Astrocyte (in vitro differentiated cells and primary cell): ENCODE measurements around the gene KDM6B. TPM values are rescaled to one million over a fixed set of nuclear protein-coding genes. Genes with fewer than 3 reads are reported as not detected.

Source experiments
- DNase-seq: peaks from one replicate; pipeline ENCODE4 v3.0.0-alpha.2; 2010; ENCODE audit warnings: low read depth
- FAIRE-seq: peaks from 2 replicates; lab custom pipeline; 2011; peaks lifted over from hg19 to GRCh38; lab: Jason Lieb, UNC
- H2AFZ ChIP-seq: 2 replicates; pipeline ENCODE4 v1.6.0; 2012; ENCODE audit warnings: low read depth, low read length, inconsistent platforms
- H3K27ac ChIP-seq: 2 replicates; pipeline ENCODE4 v1.5.1; 2011; ENCODE audit warnings: low read depth, low read length, inconsistent platforms
- H3K27me3 ChIP-seq: 2 replicates; pipeline ENCODE4 v1.6.0; 2011; ENCODE audit warnings: low read length, inconsistent platforms; ENCODE audit not compliant: insufficient read depth
- H3K36me3 ChIP-seq: 2 replicates; pipeline ENCODE4 v1.5.1; 2011; ENCODE audit warnings: low read length, inconsistent platforms; ENCODE audit not compliant: insufficient read depth
- H3K4me1 ChIP-seq: 2 replicates; pipeline ENCODE4 v1.5.1; 2011; ENCODE audit warnings: low read length, inconsistent platforms; ENCODE audit not compliant: insufficient read depth
- H3K4me2 ChIP-seq: 2 replicates; pipeline ENCODE4 v1.6.0; 2012; ENCODE audit warnings: low read length, inconsistent platforms
- H3K4me3 ChIP-seq: 2 replicates; pipeline ENCODE4 v1.5.1; 2011; ENCODE audit warnings: low read depth, mild to moderate bottlenecking, low read length, inconsistent platforms; ENCODE audit not compliant: insufficient read depth
- H3K79me2 ChIP-seq: 2 replicates; pipeline ENCODE4 v1.6.0; 2012; ENCODE audit warnings: mild to moderate bottlenecking, low read length, inconsistent platforms; ENCODE audit not compliant: insufficient read depth
- H3K9ac ChIP-seq: 2 replicates; pipeline ENCODE4 v1.6.0; 2012; ENCODE audit warnings: mild to moderate bottlenecking, low read length, inconsistent platforms
- H3K9me3 ChIP-seq: 2 replicates; pipeline ENCODE4 v1.5.1; 2012; ENCODE audit warnings: low read depth, mild to moderate bottlenecking, low read length, inconsistent platforms; ENCODE audit not compliant: insufficient read depth
- H4K20me1 ChIP-seq: 2 replicates; pipeline ENCODE4 v1.6.0; 2012; ENCODE audit warnings: low read length, inconsistent platforms; ENCODE audit not compliant: insufficient read depth
- H3K27ac Mint-ChIP-seq: one replicate; pipeline ENCODE4 v1.8.0; 2021; ENCODE audit warnings: mild to moderate bottlenecking, mixed read lengths; ENCODE audit not compliant: unreplicated experiment
- H3K27me3 Mint-ChIP-seq: one replicate; pipeline ENCODE4 v1.8.0; 2021; ENCODE audit warnings: low read depth, mixed read lengths; ENCODE audit not compliant: unreplicated experiment
- H3K36me3 Mint-ChIP-seq: one replicate; pipeline ENCODE4 v1.8.0; 2021; ENCODE audit warnings: low read depth, mixed read lengths; ENCODE audit not compliant: unreplicated experiment
- H3K4me1 Mint-ChIP-seq: one replicate; pipeline ENCODE4 v1.8.0; 2021; ENCODE audit warnings: low read depth, mixed read lengths; ENCODE audit not compliant: unreplicated experiment
- H3K4me3 Mint-ChIP-seq: one replicate; pipeline ENCODE4 v1.8.0; 2021; ENCODE audit warnings: mild to moderate bottlenecking, moderate library complexity, mixed read lengths; ENCODE audit not compliant: unreplicated experiment
- H3K9me3 Mint-ChIP-seq: one replicate; pipeline ENCODE4 v1.8.0; 2021; ENCODE audit warnings: mild to moderate bottlenecking, mixed read lengths; ENCODE audit not compliant: unreplicated experiment
- CTCF ChIP-seq: IDR thresholded peaks from 2 replicates; pipeline ENCODE4 v1.5.1; 2011; ENCODE audit warnings: low read depth, mild to moderate bottlenecking, inconsistent platforms, low read length, moderate library complexity; ENCODE audit not compliant: insufficient read depth
- EZH2 ChIP-seq: IDR thresholded peaks from 2 replicates; pipeline ENCODE4 v1.6.1; 2012; ENCODE audit warnings: mild to moderate bottlenecking, low read length, inconsistent platforms; ENCODE audit not compliant: insufficient read depth
- total RNA-seq: library from RNA; stranded (reverse); gene quantifications from 2 replicates; pipeline ENCODE4 v1.2.1, GENCODE V29; 2021

KDM6B gene
- total RNA-seq, 1 donor from 2014 or later = 50.4 TPM

DNA sequence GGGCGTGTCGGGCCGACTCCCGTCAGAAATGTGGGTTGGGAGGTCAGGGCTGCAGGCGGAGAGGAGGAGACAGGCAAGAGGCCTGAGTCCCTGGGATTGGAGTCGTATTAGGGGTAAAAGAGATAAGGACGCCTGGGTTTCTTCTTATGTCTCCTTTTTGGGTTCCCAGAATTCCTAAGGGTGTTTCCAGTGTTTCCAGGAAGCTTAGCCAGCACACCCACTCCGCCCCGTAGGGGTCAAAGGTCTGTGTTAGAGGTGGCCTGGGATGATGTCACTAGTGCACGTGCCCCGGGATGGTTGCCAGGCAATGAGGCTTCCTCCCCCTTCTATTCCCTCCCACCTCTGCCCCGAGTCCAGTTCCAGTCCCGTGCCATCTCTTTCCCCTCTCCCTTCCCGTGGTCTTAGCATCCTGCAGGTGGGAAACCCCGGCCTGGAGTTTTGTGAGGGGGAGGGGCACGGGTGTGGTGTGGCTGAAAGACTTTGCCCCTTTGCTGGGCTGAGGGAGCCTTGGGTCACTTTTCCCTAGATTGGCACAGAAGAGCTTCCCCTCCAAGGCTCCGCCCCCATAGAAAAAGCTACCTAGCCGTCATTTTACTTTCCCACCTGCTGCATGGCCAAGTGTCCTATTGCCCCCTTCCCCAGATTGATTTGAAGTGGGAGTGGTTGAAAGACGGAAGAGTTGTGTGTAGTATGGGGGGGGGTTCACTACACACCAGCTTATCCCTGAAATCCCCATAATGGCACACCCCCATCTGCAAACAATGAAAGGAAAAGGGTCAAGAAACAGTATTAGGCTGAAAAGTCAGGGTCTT lies 2.8 kb downstream of the KDM6B start:
- H3K9me3 ChIP-seq = no peaks in the 10 kb centered on the region
- TF ChIP-seq CTCF (no peak), EZH2 (no peak)
- H3K9ac ChIP-seq = peak overlapping the region; percentile 94
- DNase-seq (peak; percentile 85), FAIRE-seq (no peak)
- H3K27me3 Mint-ChIP-seq = peaks cover 14% of the 10 kb centered on the region
- peaks cover 4% of the 10 kb centered on the region for H3K36me3 Mint-ChIP-seq
- H3K79me2 ChIP-seq = peaks cover 25% of the 10 kb centered on the region
- H3K27ac ChIP-seq = peak overlapping the region; percentile 93
- peak overlapping the region; percentile 100 for H3K4me2 ChIP-seq
- no peaks in the 10 kb centered on the region for H3K36me3 ChIP-seq
- peak overlapping the region; percentile 95 for H3K4me3 Mint-ChIP-seq
- H4K20me1 ChIP-seq = peaks cover 31% of the 10 kb centered on the region
- H3K27me3 ChIP-seq = no peaks in the 10 kb centered on the region
- H3K27ac Mint-ChIP-seq = peak overlapping the region; percentile 89
- peak overlapping the region; percentile 82 for H2AFZ ChIP-seq
- H3K9me3 Mint-ChIP-seq = no peaks in the 10 kb centered on the region
- peaks cover 42% of the 10 kb centered on the region for H3K4me1 Mint-ChIP-seq
- peaks cover 55% of the 10 kb centered on the region for H3K4me1 ChIP-seq
- peak overlapping the region; percentile 77 for H3K4me3 ChIP-seq

DNA sequence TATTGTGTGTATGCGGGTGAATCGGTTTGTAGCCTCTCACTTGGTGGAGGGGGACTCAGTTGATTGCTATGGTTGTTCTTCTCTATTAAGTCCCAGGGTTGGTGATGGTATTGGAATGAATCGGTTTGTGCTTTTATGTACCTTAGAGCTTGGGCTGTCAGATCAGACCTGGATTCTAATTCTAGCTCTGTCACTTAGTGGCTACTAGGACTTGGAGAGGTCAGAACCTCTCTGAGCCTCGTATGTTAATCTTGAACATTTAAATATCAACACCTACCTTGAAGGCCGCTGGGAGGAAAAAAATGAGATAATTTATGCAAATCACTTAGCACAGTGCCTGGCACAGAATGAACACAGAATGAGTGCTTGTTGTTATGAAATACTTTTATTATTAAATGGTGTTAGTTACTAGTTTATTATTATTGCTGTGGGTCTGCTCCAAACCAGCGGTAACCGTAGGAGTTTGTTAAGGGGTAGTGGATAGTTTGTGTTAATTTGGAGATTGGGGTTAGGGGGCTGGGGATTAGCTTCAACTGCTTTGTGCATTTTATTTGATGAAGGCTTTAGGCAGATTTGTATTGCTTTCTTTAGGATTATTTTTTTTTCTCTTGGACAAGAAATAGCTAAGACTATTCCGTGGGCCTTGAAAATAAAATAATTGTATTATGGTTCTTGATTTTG lies 3.5 kb downstream of the KDM6B start:
- Histone ChIP-seq H3K9me3 (no peaks in the 10 kb centered on the region), H3K4me3 (peak overlapping the region; percentile 77), H4K20me1 (peaks cover 31% of the 10 kb centered on the region), H3K27me3 (no peaks in the 10 kb centered on the region), H3K4me2 (peak overlapping the region; percentile 100), H3K27ac (peak overlapping the region; percentile 9), H2AFZ (no peak overlapping the region), H3K4me1 (peaks cover 58% of the 10 kb centered on the region), H3K9ac (peak overlapping the region; percentile 94), H3K36me3 (no peaks in the 10 kb centered on the region), H3K79me2 (peaks cover 25% of the 10 kb centered on the region)
- peak overlapping the region; percentile 89 for H3K27ac Mint-ChIP-seq
- peaks cover 7% of the 10 kb centered on the region for H3K27me3 Mint-ChIP-seq
- peak overlapping the region; percentile 95 for H3K4me3 Mint-ChIP-seq
- DNase-seq (no peak), FAIRE-seq (no peak)
- peaks cover 42% of the 10 kb centered on the region for H3K4me1 Mint-ChIP-seq
- H3K9me3 Mint-ChIP-seq = no peaks in the 10 kb centered on the region
- H3K36me3 Mint-ChIP-seq = peaks cover 4% of the 10 kb centered on the region
- TF ChIP-seq EZH2 = no peak
- no peak for TF ChIP-seq CTCF
